NCI-H2171 treated with DMSO at 0.1 percent for 48 hours (cell line): ENCODE measurements around the gene LSM14B.

Experiments used
- DNase-seq: peaks from one replicate; lab custom pipeline; 2025; lab: John Stamatoyannopoulos, UW

Gene LSM14B

GRCh38 chr20:62132421-62132820, 10.1 kb downstream of the LSM14B start:
- DNase-seq = no peak

DNA sequence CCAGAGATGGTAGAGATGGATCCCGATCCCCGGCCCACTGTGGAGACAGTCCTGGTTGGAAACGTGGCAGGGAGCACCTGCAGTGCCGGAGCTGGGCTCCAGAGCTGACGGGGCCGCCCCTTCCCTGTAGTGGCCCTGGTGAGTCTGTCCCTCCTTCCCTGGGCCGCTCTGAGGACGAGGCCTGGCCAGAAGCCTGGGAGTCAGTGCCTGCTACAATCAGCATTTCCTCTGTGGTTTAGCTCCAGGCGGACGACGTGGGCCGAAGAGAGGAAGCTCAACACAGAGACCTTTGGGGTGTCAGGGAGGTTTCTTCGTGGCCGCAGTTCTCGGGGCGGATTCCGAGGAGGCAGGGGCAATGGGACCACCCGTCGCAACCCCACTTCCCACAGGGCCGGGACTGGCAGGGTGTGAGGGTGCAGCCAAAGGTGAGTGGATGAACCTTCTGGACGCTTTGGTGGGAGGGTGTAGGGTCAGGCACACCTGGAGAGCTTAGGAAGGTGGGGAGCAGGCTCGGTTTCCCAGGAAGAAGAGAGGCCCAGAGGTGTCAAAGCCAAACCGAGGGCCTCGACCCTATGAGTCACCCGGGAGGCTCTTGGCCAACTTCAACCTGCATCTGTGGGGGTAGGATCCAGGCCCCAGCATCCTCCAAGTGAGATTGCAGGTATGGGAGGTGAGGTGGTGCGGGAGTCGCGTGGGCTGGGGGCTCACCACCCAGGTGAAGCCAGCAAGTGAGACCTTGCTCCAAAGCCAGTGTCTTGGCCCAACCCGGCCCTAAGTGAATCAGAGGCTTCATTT, 11.0 kb downstream of the LSM14B start:
- no peak for DNase-seq

- no peak for DNase-seq
Observed at GRCh38 chr20:62133864-62134263, 11.6 kb downstream of the LSM14B start.

DNA sequence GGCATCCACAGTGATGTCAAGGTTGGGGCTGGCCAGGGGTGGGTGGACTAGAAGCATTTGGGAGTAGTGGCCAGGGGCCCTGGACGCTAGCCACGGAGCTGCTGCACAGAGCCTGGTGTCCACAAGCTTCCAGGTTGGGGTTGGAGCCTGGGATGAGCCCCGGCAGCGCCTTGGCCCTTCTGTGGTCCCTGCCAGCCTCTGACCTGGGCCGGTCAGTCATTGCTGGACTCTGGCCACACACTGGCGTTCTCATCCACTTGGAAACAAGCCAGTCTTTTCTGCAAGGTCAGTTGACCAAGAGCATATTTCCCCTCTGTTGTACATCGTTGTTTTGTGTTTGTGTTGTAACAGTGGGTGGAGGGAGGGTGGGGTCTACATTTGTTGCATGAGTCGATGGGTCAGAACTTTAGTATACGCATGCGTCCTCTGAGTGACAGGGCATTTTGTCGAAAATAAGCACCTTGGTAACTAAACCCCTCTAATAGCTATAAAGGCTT, 12.5 kb downstream of the LSM14B start:
- no peak for DNase-seq

DNA sequence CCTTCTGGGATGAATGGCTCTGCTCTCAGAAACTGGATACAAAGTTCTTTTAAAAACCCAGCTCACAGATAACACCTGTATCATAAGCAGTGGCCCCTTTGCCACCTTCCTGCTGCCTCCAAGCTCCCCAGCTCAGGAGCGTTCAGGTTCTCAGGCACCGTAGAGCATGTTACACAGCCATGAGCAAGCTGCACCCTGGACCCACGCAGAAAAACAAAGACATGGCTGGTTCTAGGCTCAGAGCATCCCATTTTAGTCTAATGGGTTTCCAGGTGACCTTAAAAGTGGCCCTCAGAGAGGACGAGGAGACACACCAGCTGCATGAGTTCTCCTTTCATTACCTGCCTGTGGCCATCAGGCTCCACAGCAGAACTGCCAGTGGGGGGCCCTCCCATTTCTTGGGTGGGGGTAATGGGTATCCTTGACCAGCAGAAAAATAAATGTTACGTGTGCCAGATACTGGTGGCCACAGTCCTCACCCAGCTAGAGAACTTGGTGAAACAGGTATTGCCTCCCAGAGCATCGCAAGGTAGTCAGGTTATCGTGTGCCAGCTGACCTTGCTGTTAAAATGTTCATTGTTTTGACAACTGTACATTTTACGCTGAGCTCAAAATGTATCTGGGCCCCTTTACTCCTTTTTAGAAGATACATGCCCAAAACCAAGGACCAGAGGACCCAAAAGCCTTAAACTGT, 13.4 kb downstream of the LSM14B start:
- DNase-seq = no peak

GRCh38 chr20:62136283-62137091, 14.2 kb downstream of the LSM14B start:
- peak; percentile 61 for DNase-seq

DNA sequence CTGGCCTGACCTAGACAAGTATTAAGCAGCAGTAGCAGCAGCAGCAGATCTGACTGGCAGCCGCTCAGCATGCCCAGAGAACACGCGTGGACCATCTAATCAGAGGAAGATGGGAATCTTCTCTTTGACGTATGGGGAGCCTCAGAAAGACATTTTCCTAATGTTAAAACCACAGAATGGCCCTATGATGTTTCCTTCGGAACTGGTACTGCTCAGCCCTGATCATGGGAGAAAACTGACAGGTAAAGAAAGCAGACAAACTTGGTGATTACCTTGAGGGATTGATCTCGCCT, 14.8 kb downstream of the LSM14B start:
- no peak for DNase-seq

DNA sequence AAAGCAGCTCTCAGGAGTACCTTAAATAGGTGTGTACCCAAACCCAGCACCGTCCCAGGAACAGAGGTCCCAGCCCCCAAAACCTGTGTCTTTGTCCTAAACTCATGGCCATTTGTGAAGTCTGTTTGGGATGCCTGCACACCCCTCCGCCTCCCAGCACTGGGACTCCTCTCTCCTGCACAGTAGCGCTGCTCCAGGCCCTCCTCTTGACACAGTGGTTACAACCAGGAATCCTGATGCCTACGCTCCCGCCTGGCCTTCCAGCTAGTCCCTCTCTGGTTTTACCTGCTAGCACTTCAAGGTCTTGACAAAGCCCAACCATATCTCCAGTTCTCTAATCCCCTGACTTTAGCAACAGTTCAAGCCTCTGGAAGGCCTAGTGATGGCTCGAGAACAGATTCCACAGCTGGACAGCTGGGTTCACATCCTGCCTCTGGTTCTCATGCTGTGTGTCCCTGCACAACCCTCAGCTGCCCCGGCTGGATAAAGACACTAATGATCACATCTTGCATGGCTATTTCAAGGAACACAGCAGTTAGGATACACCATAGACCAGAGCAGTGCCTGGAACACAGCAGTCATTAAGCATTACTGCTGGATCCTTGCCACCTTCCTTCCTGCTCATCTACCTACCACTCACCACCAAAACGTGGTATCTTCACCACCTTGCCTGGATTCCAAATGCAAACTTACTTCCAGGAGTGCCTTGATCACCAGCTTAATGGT, 15.4 kb downstream of the LSM14B start:
- no peak for DNase-seq

- no peak for DNase-seq
Observed at GRCh38 chr20:62138204-62138543, 15.9 kb downstream of the LSM14B start.

GRCh38 chr20:62138912-62139311, 16.6 kb downstream of the LSM14B start:
- no peak for DNase-seq

GRCh38 chr20:62139636-62140035, 17.4 kb downstream of the LSM14B start:
- no peak for DNase-seq

DNA sequence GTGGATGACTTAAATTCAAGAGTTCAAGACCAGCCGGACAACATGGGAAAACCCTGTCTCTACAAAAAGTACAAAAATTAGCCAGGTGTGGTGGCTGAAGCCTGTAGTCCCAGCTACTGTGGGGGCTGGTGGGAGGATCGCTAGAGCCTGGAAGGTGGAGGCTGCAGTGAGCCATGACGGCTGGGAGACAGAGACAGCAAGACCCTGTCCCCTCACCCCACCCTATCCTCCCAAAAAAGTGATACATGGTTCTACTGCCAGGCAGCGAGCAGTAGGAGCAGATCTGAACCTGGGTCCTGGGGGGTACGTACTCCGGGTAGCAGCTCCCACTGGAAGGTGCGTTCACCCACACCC, 18.7 kb downstream of the LSM14B start:
- no peak for DNase-seq

DNA sequence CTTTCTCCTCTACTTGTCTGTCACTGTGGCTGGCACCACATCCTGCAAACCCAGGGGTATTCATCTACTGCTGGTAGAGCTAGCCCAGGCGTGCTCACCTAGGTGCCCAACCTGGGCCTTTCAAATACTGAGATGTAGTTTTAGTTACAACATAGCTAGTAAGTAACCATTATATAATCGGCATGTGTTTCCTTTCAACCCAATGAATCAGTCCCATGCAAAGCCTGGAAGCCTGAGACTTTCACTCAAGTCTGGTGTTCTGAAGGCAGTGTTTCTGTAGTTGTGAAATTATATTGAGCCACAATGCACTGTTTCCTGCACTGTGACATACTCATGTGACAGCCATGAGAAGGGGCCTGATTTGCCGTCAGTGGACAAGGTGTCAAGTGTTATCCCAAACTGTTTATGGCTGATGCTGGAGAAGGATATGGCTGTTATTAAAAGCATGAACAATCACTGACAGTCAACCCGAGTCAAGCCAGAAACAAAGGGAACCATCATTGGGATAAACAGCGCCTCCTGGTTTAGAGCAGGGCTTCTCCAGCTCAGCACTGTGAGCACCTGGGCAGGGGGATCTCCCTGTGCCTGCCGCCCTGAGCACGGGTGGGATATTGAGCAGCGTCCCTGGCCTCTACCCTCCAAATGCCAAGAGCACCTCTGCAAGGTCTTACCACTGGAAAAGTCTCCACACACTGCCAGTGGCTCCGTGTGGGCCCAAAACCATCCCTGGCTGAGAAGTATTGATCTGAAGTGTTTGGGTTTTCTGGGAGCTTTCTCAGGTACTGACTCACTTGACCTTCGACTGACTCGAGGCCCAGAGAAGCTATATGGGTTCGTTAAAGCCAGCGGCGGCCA, 19.3 kb downstream of the LSM14B start:
- no peak for DNase-seq

- no peak for DNase-seq
Observed at GRCh38 chr20:62142252-62143080, 20.2 kb downstream of the LSM14B start.

- peak; percentile 84 for DNase-seq
Observed at GRCh38 chr20:62143081-62143956, 21.0 kb downstream of the LSM14B start, which contains the start of the genes PSMA7 and SS18L1. PSMA7 (minus strand) TSS chr20:62143394; CDS start chr20:62143303, 91 bp downstream. SS18L1 (plus strand) TSS chr20:62143769; CDS start chr20:62143821, 52 bp downstream.

DNA sequence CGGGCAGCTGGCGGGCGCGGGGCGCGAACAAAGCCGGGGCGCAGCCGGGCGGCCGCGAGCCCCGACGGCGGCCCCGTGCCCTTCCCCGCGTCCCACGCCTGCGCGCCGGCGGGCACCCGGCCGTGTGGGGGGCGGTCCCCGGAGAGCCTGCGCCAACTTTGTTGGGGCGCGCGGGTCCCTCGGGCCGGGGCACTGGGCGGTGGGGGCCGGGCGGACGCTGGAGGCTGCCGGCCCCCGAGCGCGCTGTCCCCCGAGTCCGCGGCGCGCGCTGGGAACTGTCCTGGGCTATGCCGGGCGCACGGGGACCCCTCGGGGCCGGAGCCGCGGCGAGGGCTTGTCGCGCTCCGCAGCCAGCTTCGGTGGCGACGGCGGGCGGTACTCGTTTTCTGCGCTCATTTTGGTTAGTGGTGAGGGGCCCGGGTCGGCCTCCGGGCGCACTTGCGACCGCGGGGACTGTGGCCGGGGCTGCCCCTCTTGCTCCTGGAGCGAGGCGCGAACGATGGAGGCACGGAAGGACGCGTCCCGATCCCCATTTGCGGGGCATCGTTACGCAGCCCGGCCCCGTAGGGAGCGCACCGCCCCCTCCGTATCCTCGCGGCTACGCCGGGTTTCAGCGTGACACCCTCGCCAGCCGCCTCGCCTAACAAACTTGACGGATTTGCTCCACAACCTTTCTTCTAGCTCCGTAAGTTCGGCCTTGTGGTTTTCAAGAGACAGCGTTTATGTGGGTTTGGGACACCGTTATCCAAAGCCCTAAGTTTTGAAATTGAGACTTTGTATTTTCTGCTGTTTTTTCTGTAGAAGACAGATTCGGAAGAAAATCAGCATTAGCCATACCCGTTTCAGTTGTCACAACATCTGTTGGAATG, 21.9 kb downstream of the LSM14B start:
- DNase-seq = peak; percentile 40

- DNase-seq = no peak
Observed at GRCh38 chr20:62145688-62146018, 23.4 kb downstream of the LSM14B start.

GRCh38 chr20:62146019-62146755, 23.9 kb downstream of the LSM14B start:
- DNase-seq = no peak
